Spinal cord (tissue), 10 donors: ENCODE measurements around the gene PANX2. TPM values are rescaled to one million over a fixed set of nuclear protein-coding genes. Genes with fewer than 3 reads are reported as not detected.

Experiments
- DNase-seq, 6 donors: peaks; one replicate each; pipeline versions ENCODE4 v3.0.0 to v3.0.0-alpha.2; 2013 to 2015; ENCODE audit warnings: low spot score in 6 of 6, low read depth in 4 of 6
- H3K27ac ChIP-seq: one replicate; pipeline ENCODE4 v1.5.1; 2013; ENCODE audit warnings: low read depth, low read length, control low read depth
- H3K27me3 ChIP-seq: one replicate; pipeline ENCODE4 v1.6.1; 2013; ENCODE audit warnings: low read length; ENCODE audit not compliant: control insufficient read depth, insufficient read depth
- H3K36me3 ChIP-seq: one replicate; pipeline ENCODE4 v1.6.1; 2013; ENCODE audit warnings: low read length; ENCODE audit not compliant: control insufficient read depth, insufficient read depth
- H3K4me1 ChIP-seq: one replicate; pipeline ENCODE4 v1.6.1; 2013; ENCODE audit warnings: low read length; ENCODE audit not compliant: control insufficient read depth, insufficient read depth
- H3K4me3 ChIP-seq: one replicate; pipeline ENCODE4 v1.5.1; 2013; ENCODE audit warnings: low read depth, low read length, control low read depth
- H3K9me3 ChIP-seq: one replicate; pipeline ENCODE4 v1.6.1; 2013; ENCODE audit warnings: low read length; ENCODE audit not compliant: control insufficient read depth, insufficient read depth
- WGBS: methylation state at CpG from one replicate; pipeline ENCODE4 v1.1.5; 2013; ENCODE audit warnings: missing lambda C conversion rate; ENCODE audit not compliant: insufficient coverage; 5-methylcytosine and 5-hydroxymethylcytosine counted together
- polyA plus RNA-seq, 2 donors: library from polyadenylated mRNA; unstranded; fragments of 120-200 nt; gene quantifications; one replicate each; pipeline ENCODE4 v1.2.1, GENCODE V29; 2013; ENCODE audit not compliant: insufficient read length in 2 of 2
- total RNA-seq, 2 donors: library from RNA; depleted of rRNA in 1 of 2; stranded (reverse); fragments of 120-200 nt in 1 of 2; fragments of >200 nt in 1 of 2; gene quantifications; one replicate each; pipeline versions ENCODE4 v1.2.3 to v1.2.4, GENCODE V29; 2013 to 2014
- donor health status: healthy.

The PANX2 gene
- total and polyA plus RNA-seq, 4 donors: 2.1 to 21.6 (median 10.8) TPM

DNA sequence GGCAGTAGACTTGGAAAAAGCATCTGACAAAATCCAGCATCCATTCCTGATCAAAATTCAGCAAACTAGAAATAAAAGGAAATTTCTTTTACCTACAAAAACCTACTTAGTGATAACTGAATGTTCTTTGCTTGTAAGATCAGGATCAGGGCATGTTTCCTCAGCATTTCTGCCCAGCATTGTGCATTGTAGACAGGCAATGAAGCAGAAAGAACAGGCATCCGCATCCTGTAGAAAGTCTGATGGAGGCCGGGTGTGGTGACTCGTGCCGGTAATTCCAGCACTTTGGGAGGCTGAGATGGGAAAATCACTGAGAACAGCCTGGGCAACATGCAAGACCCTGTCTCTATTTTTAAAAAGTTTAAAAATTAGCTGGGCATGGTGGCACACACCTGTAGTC lies 32.5 kb upstream of the PANX2 start:
- no peaks in the 10 kb centered on the region for H3K36me3 ChIP-seq
- DNase-seq: no peak
- no peaks in the 10 kb centered on the region for H3K27me3 ChIP-seq
- WGBS: 57% methylated on average over 4 of the region's 4 CpGs
- H3K4me3 ChIP-seq: no peak overlapping the region
- H3K4me1 ChIP-seq: peaks cover 5% of the 10 kb centered on the region
- no peaks in the 10 kb centered on the region for H3K9me3 ChIP-seq
- H3K27ac ChIP-seq: no peak overlapping the region

- no peak overlapping the region for H3K4me3 ChIP-seq
- DNase-seq: no peak
- H3K36me3 ChIP-seq: no peaks in the 10 kb centered on the region
- no peaks in the 10 kb centered on the region for H3K9me3 ChIP-seq
- no peaks in the 10 kb centered on the region for H3K27me3 ChIP-seq
- 91% methylated on average over 7 of the region's 9 CpGs for WGBS
- H3K4me1 ChIP-seq: peaks cover 5% of the 10 kb centered on the region
- no peak overlapping the region for H3K27ac ChIP-seq
These were observed 31.5 kb upstream of the PANX2 start for GRCh38 chr22:50138988-50139387.

GRCh38 chr22:50139843-50140415 lies 30.6 kb upstream of the PANX2 start:
- H3K36me3 ChIP-seq: no peaks in the 10 kb centered on the region

DNA sequence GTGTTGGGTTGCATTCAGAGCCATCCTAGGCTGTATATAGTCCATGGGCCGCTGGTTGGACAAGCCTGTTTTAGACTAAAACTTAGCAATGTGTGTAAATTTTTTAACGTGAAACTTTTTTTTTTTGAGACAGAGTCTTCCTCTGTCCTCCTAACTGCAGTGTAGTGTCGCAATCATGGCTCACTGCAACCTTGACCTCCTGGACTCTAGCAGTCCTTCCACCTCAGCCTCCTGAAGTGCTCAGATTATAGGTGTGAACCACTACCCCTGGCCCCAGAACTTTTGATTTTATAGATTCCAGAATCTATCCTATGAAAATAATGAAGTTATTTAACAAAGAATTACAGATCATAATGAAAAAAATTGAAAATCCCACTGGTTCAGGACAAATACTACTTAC lies 29.9 kb upstream of the PANX2 start:
- H3K27ac ChIP-seq: no peak overlapping the region
- no peak overlapping the region for H3K4me3 ChIP-seq
- H3K27me3 ChIP-seq: no peaks in the 10 kb centered on the region
- no peaks in the 10 kb centered on the region for H3K36me3 ChIP-seq
- no peak for DNase-seq
- H3K9me3 ChIP-seq: no peaks in the 10 kb centered on the region
- WGBS: no CpG with 5 or more reads among the region's 3 CpGs
- peaks cover 5% of the 10 kb centered on the region for H3K4me1 ChIP-seq

More at GRCh38 chr22:50139843-50140415, 30.6 kb upstream of the PANX2 start:
- Histone ChIP-seq H3K4me3 (no peak overlapping the region), H3K27me3 (no peaks in the 10 kb centered on the region), H3K9me3 (no peaks in the 10 kb centered on the region), H3K27ac (no peak overlapping the region), H3K4me1 (peaks cover 5% of the 10 kb centered on the region)
- DNase-seq: no peak
- 89% methylated on average over 8 of the region's 15 CpGs for WGBS

- H3K27me3 ChIP-seq: no peaks in the 10 kb centered on the region
These were observed 29.1 kb upstream of the PANX2 start for GRCh38 chr22:50141462-50141861.

DNA sequence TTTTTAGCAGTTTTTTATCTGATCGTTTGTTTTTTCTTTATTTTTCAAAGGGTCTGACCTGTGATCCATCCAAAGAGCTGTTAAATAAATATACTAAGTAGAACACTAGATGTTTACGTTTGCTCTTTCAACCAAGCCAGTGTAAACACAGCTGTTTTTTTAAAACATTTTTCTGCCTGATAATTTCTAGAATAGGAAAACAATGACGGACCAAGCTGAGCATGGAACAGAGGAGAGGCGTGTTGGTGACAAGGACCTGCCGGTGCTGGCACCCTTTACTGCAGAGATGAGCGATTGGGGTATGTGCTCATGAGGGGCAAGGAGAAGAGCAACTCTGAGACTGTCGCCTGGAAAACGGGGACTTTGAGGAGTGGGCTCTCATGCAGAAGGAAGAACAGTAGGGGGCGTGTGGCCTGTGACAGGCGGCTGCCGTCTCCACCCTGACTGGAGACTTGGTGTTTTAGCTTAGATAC lies 28.6 kb upstream of the PANX2 start:
- Histone ChIP-seq H3K9me3 (no peaks in the 10 kb centered on the region), H3K27me3 (no peaks in the 10 kb centered on the region), H3K36me3 (no peaks in the 10 kb centered on the region), H3K27ac (no peak overlapping the region), H3K4me1 (peaks cover 13% of the 10 kb centered on the region), H3K4me3 (no peak overlapping the region)
- WGBS: 19% methylated on average over 9 of the region's 11 CpGs
- DNase-seq: peak in 2 of 6 donors; percentile 53 to 56

More at GRCh38 chr22:50141462-50141861, 29.1 kb upstream of the PANX2 start:
- no peaks in the 10 kb centered on the region for H3K36me3 ChIP-seq
- H3K4me3 ChIP-seq: no peak overlapping the region
- WGBS: 89% methylated on average over 5 of the region's 6 CpGs
- H3K27ac ChIP-seq: no peak overlapping the region
- DNase-seq: no peak
- H3K4me1 ChIP-seq: peaks cover 12% of the 10 kb centered on the region
- H3K9me3 ChIP-seq: no peaks in the 10 kb centered on the region

DNA sequence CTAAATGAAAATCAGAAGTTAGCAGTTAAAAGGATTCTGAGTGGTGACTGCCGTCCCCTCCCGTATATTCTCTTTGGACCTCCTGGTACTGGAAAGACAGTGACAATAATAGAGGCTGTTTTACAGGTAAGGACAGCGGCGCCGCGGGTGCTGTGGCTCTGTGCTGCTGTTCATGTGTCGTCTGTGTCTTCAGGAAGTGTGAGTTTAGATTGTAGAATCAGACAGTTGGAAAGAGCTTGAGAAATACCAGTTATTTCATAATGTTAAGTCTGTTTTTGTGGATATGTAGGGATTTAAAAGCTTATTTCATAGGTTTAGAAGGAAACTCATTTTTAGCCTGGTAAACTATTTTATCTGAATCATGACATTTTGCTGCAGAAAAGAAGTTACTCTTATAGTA lies 27.4 kb upstream of the PANX2 start:
- H3K27me3 ChIP-seq: no peaks in the 10 kb centered on the region
- peaks cover 24% of the 10 kb centered on the region for H3K4me1 ChIP-seq
- H3K4me3 ChIP-seq: no peak overlapping the region
- 93% methylated on average over 7 of the region's 7 CpGs for WGBS
- DNase-seq: no peak
- no peaks in the 10 kb centered on the region for H3K9me3 ChIP-seq
- no peak overlapping the region for H3K27ac ChIP-seq
- H3K36me3 ChIP-seq: no peaks in the 10 kb centered on the region

GRCh38 chr22:50144005-50144614 lies 26.4 kb upstream of the PANX2 start:
- no peak for DNase-seq
- WGBS: 87% methylated on average over 13 of the region's 18 CpGs

DNA sequence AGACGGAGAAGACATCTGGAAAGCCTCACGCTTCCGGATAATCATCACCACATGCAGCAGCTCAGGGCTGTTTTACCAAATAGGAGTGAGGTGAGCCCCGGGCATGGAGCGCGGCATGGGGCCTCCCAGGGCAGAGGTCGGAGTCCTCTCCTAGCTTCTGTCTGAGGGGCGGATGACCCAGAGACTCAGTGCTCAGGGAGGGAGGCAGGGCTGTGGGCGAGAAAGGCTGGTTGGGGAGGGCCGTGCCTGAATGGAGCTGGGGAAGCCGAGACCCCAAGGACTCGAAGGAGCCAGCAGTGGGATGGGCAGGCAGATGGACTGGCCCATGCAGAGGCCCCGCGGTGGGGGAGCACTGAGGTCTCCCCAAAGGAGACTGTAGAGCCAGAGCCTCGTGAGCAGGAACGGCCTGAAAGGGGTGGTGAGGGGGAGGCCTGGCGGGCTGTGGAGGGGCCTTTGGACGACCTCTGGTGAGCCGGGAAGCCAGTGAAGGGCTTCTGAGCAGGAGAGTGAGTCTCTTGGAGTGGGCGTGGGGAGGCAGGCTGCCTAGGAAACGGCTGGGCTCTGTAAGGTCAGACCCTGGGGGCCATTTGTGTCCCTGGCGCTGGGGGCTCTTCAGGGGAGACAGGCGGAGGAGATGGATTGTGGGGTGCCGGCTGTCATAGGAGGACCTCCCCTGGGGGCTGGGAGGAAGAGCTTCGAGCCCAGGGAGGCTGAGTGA lies 24.7 kb upstream of the PANX2 start:
- Histone ChIP-seq H3K9me3 (no peaks in the 10 kb centered on the region), H3K4me1 (peaks cover 31% of the 10 kb centered on the region), H3K27me3 (no peaks in the 10 kb centered on the region), H3K4me3 (no peak overlapping the region), H3K27ac (no peak overlapping the region), H3K36me3 (no peaks in the 10 kb centered on the region)
- 51% methylated on average over 22 of the region's 25 CpGs for WGBS
- no peak for DNase-seq

More at GRCh38 chr22:50144005-50144614, 26.4 kb upstream of the PANX2 start:
- H3K4me1 ChIP-seq: peaks cover 27% of the 10 kb centered on the region
- no peak overlapping the region for H3K4me3 ChIP-seq
- no peaks in the 10 kb centered on the region for H3K9me3 ChIP-seq
- H3K27ac ChIP-seq: no peak overlapping the region
- H3K36me3 ChIP-seq: no peaks in the 10 kb centered on the region
- no peaks in the 10 kb centered on the region for H3K27me3 ChIP-seq
